GM23338 (cell line): ENCODE results near the gene RGS6. TPM values are rescaled to one million over a fixed set of nuclear protein-coding genes. Genes with fewer than 3 reads are reported as not detected.

Source experiments
- ATAC-seq: fragments of 200-7000 bp; cut with Tn5 transposase; 3 replicates; pipeline ENCODE4 v1.9.1; 2020
- DNase-seq: peaks from one replicate; pipeline ENCODE4 v3.0.0-alpha.2; 2015; ENCODE audit warnings: low spot score
- H2AFZ ChIP-seq: fragments of 200-600 bp; sonication (generic); 2 replicates; pipeline ENCODE4 v1.8.0; 2016; ENCODE audit warnings: antibody characterized with exemption, mild to moderate bottlenecking, moderate library complexity
- H3F3A ChIP-seq: fragments of 200-600 bp; sonication (generic); replicated peaks from 2 replicates; pipeline ENCODE4 v1.8.0; 2017; ENCODE audit warnings: antibody characterized with exemption, mixed run types, low read depth
- H3K27ac ChIP-seq: fragments of 200-600 bp; sonication (generic); 2 replicates; pipeline ENCODE4 v1.6.1; 2016; ENCODE audit warnings: low read depth
- H3K27me3 ChIP-seq: fragments of 200-600 bp; sonication (generic); 2 replicates; pipeline ENCODE4 v1.8.0; 2016; ENCODE audit warnings: mild to moderate bottlenecking, mixed run types, moderate library complexity; ENCODE audit not compliant: insufficient read depth
- H3K36me3 ChIP-seq: fragments of 200-600 bp; sonication (generic); 2 replicates; pipeline ENCODE4 v1.8.0; 2016; ENCODE audit warnings: mild to moderate bottlenecking; ENCODE audit not compliant: insufficient read depth
- H3K4me1 ChIP-seq: fragments of 200-600 bp; sonication (generic); 2 replicates; pipeline ENCODE4 v1.8.0; 2016; ENCODE audit warnings: mild to moderate bottlenecking, moderate library complexity; ENCODE audit not compliant: insufficient read depth
- H3K4me2 ChIP-seq: fragments of 200-600 bp; sonication (generic); 2 replicates; pipeline ENCODE4 v1.7.1; 2017; ENCODE audit warnings: mixed run types
- H3K4me3 ChIP-seq: fragments of 200-600 bp; sonication (generic); 2 replicates; pipeline ENCODE4 v1.6.1; 2016; ENCODE audit warnings: mixed run types
- H3K79me2 ChIP-seq: fragments of 200-600 bp; sonication (generic); replicated peaks from 2 replicates; pipeline ENCODE4 v1.8.0; 2017; ENCODE audit warnings: mild to moderate bottlenecking; ENCODE audit not compliant: insufficient read depth
- H3K9me2 ChIP-seq: fragments of 200-600 bp; sonication (generic); 2 replicates; pipeline ENCODE4 v1.8.0; 2017; ENCODE audit not compliant: insufficient read depth
- H4K20me1 ChIP-seq: fragments of 200-600 bp; sonication (generic); replicated peaks from 2 replicates; pipeline ENCODE4 v1.8.0; 2017; ENCODE audit warnings: mild to moderate bottlenecking; ENCODE audit not compliant: insufficient read depth
- H3K27ac Mint-ChIP-seq: 2 replicates; pipeline ENCODE4 v1.8.0; 2020; ENCODE audit warnings: inconsistent platforms, mild to moderate bottlenecking, moderate library complexity, mixed read lengths
- H3K27me3 Mint-ChIP-seq: 3 replicates; pipeline ENCODE4 v1.8.0; 2022; ENCODE audit warnings: low read depth, mild to moderate bottlenecking, moderate library complexity, mixed read lengths, inconsistent platforms; ENCODE audit not compliant: insufficient read depth, poor library complexity
- H3K36me3 Mint-ChIP-seq: 3 replicates; pipeline ENCODE4 v1.8.0; 2021; ENCODE audit warnings: low read depth, mild to moderate bottlenecking, inconsistent platforms, moderate library complexity, mixed read lengths
- H3K4me1 Mint-ChIP-seq: 3 replicates; pipeline ENCODE4 v1.8.0; 2020; ENCODE audit warnings: mild to moderate bottlenecking, inconsistent platforms, mixed read lengths
- H3K4me3 Mint-ChIP-seq: 3 replicates; pipeline ENCODE4 v1.8.0; 2021; ENCODE audit warnings: moderate library complexity, mild to moderate bottlenecking, inconsistent platforms, mixed read lengths
- H3K9me3 Mint-ChIP-seq: 3 replicates; pipeline ENCODE4 v1.8.0; 2020; ENCODE audit warnings: moderate library complexity, mild to moderate bottlenecking, inconsistent platforms, mixed read lengths
- CREB1 ChIP-seq: fragments of 250-450 bp; sonication (Bioruptor Pico); IDR thresholded peaks from 2 replicates; pipeline ENCODE4 v1.5.0; 2020; ENCODE audit warnings: low read depth, mild to moderate bottlenecking, moderate library complexity
- EZH2 ChIP-seq: fragments of 200-600 bp; sonication (generic); IDR thresholded peaks from one replicate; pipeline ENCODE4 v1.8.0; 2017; ENCODE audit warnings: antibody characterized with exemption, mild to moderate bottlenecking, low read depth; ENCODE audit not compliant: unreplicated experiment
- EZH2phosphoT487 ChIP-seq: fragments of 200-600 bp; sonication (generic); IDR thresholded peaks from one replicate; pipeline ENCODE4 v1.8.1; 2018; ENCODE audit warnings: antibody characterized with exemption; ENCODE audit not compliant: unreplicated experiment
- JUNB ChIP-seq: IDR thresholded peaks from one replicate; pipeline ENCODE4 v1.6.1; 2016; ENCODE audit warnings: antibody characterized with exemption; ENCODE audit not compliant: unreplicated experiment
- NANOG ChIP-seq: IDR thresholded peaks from 2 replicates; pipeline ENCODE4 v1.6.1; 2016; ENCODE audit warnings: antibody characterized with exemption, borderline replicate concordance
- POLR2AphosphoS5 ChIP-seq: IDR thresholded peaks from 2 replicates; pipeline ENCODE4 v1.6.1; 2016; ENCODE audit warnings: antibody characterized with exemption, low read depth
- STAT1 ChIP-seq: IDR thresholded peaks from one replicate; pipeline ENCODE4 v1.6.1; 2016; ENCODE audit warnings: antibody characterized with exemption; ENCODE audit not compliant: unreplicated experiment
- ZNF114 ChIP-seq: fragments of 250-450 bp; sonication (Bioruptor Pico); IDR thresholded peaks from 2 replicates; pipeline ENCODE4 v1.5.0; 2020; ENCODE audit warnings: mild to moderate bottlenecking, moderate library complexity
- ZNF331 ChIP-seq: fragments of 250-450 bp; sonication (Bioruptor Pico); IDR thresholded peaks from 2 replicates; pipeline ENCODE4 v1.5.0; 2020; ENCODE audit warnings: low read depth, mild to moderate bottlenecking, moderate library complexity
- polyA plus RNA-seq: library from polyadenylated mRNA; unstranded; fragments of >200 nt; fragmentation: Nextera tagmentation; extraction: Ambion mirVana; gene quantifications from 2 replicates; pipeline ENCODE4 v1.2.1, GENCODE V29; 2016
- total RNA-seq: library from RNA; depleted of rRNA; stranded (reverse); fragments of >200 nt; shearing (Covaris generic); gene quantifications from 2 replicates; pipeline ENCODE4 v1.2.3, GENCODE V29; 2014
- TF ChIP-seq, protein P1 (sequence below): fragments of 250-450 bp; sonication (Bioruptor Pico); IDR thresholded peaks from 2 replicates; pipeline ENCODE4 v1.5.0; 2020; ENCODE audit warnings: mild to moderate bottlenecking, moderate library complexity
- TF ChIP-seq, protein P2 (sequence below): IDR thresholded peaks from 2 replicates; pipeline ENCODE4 v1.6.1; 2016; ENCODE audit warnings: antibody characterized with exemption
- TF ChIP-seq, protein P3 (sequence below): IDR thresholded peaks from one replicate; pipeline ENCODE4 v1.6.1; 2018; ENCODE audit warnings: antibody characterized with exemption; ENCODE audit not compliant: unreplicated experiment
- TF ChIP-seq, protein P4 (sequence below), 2 experiments: fragments of 200-600 bp in 1 of 2; sonication (generic) in 1 of 2; conservative IDR thresholded peaks; 2 replicates each; pipeline versions ENCODE4 v1.5.1 to v1.6.1; 2016 to 2017; ENCODE audit warnings: antibody characterized with exemption in 2 of 2, low read depth in 2 of 2, mild to moderate bottlenecking in 2 of 2, moderate library complexity in 1 of 2

The RGS6 gene
- total and polyA plus RNA-seq, 2 experiments from 2014 or later: 0.66 to 0.83 TPM

DNA sequence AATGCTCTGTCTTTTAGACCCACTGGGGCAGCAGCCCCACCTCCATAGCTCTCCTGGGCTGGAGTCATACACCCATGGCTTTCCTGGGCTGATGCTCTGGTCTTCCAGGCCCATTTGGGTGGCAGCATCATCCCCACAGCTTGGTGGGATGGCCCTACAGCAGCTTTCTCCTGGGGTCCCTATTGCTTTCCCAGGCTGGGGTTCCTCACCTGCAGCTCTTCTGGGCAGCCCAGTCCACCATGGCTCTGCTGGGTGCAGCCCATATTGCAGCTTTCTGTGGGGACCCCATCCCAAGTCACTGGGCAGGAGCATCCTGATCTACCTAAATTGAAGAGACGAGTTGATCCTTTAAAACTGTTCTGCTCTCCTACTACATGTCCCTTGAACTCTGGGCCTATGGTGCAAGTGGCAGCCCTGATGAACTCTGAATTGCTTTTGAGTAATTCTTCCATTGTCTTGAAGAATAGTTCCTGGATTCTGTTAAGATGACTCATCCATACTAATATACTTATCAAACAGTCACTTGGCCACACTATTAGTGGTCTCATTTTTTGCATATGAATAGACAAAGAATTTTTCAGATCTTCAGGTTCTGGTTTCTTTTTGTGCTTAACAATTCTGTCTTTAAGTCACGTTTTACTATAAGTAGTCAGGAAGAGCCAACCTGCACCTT, 571.6 kb downstream of the RGS6 start:
- Histone ChIP-seq H3K27ac (no peak overlapping the region), H2AFZ (no peak overlapping the region), H3K36me3 (no peaks in the 10 kb centered on the region), H3K4me1 (no peaks in the 10 kb centered on the region), H3K4me2 (no peak overlapping the region), H3K79me2 (no peaks in the 10 kb centered on the region), H3F3A (no peaks in the 10 kb centered on the region), H3K27me3 (no peaks in the 10 kb centered on the region), H3K9me2 (peaks cover 9% of the 10 kb centered on the region), H3K4me3 (no peak overlapping the region), H4K20me1 (no peaks in the 10 kb centered on the region)
- no peak for TF ChIP-seq NANOG
- TF ChIP-seq, protein P1, sequence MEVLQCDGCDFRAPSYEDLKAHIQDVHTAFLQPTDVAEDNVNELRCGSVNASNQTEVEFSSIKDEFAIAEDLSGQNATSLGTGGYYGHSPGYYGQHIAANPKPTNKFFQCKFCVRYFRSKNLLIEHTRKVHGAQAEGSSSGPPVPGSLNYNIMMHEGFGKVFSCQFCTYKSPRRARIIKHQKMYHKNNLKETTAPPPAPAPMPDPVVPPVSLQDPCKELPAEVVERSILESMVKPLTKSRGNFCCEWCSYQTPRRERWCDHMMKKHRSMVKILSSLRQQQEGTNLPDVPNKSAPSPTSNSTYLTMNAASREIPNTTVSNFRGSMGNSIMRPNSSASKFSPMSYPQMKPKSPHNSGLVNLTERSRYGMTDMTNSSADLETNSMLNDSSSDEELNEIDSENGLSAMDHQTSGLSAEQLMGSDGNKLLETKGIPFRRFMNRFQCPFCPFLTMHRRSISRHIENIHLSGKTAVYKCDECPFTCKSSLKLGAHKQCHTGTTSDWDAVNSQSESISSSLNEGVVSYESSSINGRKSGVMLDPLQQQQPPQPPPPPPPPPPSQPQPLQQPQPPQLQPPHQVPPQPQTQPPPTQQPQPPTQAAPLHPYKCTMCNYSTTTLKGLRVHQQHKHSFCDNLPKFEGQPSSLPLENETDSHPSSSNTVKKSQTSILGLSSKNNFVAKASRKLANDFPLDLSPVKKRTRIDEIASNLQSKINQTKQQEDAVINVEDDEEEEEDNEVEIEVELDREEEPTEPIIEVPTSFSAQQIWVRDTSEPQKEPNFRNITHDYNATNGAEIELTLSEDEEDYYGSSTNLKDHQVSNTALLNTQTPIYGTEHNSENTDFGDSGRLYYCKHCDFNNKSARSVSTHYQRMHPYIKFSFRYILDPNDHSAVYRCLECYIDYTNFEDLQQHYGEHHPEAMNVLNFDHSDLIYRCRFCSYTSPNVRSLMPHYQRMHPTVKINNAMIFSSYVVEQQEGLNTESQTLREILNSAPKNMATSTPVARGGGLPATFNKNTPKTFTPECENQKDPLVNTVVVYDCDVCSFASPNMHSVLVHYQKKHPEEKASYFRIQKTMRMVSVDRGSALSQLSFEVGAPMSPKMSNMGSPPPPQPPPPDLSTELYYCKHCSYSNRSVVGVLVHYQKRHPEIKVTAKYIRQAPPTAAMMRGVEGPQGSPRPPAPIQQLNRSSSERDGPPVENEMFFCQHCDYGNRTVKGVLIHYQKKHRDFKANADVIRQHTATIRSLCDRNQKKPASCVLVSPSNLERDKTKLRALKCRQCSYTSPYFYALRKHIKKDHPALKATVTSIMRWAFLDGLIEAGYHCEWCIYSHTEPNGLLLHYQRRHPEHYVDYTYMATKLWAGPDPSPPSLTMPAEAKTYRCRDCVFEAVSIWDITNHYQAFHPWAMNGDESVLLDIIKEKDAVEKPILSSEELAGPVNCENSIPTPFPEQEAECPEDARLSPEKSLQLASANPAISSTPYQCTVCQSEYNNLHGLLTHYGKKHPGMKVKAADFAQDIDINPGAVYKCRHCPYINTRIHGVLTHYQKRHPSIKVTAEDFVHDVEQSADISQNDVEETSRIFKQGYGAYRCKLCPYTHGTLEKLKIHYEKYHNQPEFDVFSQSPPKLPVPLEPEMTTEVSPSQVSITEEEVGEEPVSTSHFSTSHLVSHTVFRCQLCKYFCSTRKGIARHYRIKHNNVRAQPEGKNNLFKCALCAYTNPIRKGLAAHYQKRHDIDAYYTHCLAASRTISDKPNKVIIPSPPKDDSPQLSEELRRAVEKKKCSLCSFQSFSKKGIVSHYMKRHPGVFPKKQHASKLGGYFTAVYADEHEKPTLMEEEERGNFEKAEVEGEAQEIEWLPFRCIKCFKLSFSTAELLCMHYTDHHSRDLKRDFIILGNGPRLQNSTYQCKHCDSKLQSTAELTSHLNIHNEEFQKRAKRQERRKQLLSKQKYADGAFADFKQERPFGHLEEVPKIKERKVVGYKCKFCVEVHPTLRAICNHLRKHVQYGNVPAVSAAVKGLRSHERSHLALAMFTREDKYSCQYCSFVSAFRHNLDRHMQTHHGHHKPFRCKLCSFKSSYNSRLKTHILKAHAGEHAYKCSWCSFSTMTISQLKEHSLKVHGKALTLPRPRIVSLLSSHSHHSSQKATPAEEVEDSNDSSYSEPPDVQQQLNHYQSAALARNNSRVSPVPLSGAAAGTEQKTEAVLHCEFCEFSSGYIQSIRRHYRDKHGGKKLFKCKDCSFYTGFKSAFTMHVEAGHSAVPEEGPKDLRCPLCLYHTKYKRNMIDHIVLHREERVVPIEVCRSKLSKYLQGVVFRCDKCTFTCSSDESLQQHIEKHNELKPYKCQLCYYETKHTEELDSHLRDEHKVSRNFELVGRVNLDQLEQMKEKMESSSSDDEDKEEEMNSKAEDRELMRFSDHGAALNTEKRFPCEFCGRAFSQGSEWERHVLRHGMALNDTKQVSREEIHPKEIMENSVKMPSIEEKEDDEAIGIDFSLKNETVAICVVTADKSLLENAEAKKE: no peak
- no peak for TF ChIP-seq POLR2AphosphoS5
- no peak for TF ChIP-seq ZNF114 (CRISPR knock-in tag)
- no peak for TF ChIP-seq CREB1
- TF ChIP-seq, protein P2, sequence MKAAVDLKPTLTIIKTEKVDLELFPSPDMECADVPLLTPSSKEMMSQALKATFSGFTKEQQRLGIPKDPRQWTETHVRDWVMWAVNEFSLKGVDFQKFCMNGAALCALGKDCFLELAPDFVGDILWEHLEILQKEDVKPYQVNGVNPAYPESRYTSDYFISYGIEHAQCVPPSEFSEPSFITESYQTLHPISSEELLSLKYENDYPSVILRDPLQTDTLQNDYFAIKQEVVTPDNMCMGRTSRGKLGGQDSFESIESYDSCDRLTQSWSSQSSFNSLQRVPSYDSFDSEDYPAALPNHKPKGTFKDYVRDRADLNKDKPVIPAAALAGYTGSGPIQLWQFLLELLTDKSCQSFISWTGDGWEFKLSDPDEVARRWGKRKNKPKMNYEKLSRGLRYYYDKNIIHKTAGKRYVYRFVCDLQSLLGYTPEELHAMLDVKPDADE: no peak
- TF ChIP-seq EZH2phosphoT487: no peak
- TF ChIP-seq EZH2: no peak
- no peak for TF ChIP-seq STAT1
- TF ChIP-seq, protein P3, sequence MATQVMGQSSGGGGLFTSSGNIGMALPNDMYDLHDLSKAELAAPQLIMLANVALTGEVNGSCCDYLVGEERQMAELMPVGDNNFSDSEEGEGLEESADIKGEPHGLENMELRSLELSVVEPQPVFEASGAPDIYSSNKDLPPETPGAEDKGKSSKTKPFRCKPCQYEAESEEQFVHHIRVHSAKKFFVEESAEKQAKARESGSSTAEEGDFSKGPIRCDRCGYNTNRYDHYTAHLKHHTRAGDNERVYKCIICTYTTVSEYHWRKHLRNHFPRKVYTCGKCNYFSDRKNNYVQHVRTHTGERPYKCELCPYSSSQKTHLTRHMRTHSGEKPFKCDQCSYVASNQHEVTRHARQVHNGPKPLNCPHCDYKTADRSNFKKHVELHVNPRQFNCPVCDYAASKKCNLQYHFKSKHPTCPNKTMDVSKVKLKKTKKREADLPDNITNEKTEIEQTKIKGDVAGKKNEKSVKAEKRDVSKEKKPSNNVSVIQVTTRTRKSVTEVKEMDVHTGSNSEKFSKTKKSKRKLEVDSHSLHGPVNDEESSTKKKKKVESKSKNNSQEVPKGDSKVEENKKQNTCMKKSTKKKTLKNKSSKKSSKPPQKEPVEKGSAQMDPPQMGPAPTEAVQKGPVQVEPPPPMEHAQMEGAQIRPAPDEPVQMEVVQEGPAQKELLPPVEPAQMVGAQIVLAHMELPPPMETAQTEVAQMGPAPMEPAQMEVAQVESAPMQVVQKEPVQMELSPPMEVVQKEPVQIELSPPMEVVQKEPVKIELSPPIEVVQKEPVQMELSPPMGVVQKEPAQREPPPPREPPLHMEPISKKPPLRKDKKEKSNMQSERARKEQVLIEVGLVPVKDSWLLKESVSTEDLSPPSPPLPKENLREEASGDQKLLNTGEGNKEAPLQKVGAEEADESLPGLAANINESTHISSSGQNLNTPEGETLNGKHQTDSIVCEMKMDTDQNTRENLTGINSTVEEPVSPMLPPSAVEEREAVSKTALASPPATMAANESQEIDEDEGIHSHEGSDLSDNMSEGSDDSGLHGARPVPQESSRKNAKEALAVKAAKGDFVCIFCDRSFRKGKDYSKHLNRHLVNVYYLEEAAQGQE: no peak
- TF ChIP-seq, protein P4, sequence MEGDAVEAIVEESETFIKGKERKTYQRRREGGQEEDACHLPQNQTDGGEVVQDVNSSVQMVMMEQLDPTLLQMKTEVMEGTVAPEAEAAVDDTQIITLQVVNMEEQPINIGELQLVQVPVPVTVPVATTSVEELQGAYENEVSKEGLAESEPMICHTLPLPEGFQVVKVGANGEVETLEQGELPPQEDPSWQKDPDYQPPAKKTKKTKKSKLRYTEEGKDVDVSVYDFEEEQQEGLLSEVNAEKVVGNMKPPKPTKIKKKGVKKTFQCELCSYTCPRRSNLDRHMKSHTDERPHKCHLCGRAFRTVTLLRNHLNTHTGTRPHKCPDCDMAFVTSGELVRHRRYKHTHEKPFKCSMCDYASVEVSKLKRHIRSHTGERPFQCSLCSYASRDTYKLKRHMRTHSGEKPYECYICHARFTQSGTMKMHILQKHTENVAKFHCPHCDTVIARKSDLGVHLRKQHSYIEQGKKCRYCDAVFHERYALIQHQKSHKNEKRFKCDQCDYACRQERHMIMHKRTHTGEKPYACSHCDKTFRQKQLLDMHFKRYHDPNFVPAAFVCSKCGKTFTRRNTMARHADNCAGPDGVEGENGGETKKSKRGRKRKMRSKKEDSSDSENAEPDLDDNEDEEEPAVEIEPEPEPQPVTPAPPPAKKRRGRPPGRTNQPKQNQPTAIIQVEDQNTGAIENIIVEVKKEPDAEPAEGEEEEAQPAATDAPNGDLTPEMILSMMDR (conservative IDR thresholded peaks at IDR 0.05; ENCODE audit: low read depth in 2 of 2): no peak
- TF ChIP-seq ZNF331: no peak
- TF ChIP-seq JUNB: no peak
- peaks cover 3% of the 10 kb centered on the region for H3K27me3 Mint-ChIP-seq
- H3K9me3 Mint-ChIP-seq: peaks cover 20% of the 10 kb centered on the region
- no peak for DNase-seq
- peaks cover 4% of the 10 kb centered on the region; the same call in 1 of the 3 replicates for H3K36me3 Mint-ChIP-seq
- no peak overlapping the region for H3K4me3 Mint-ChIP-seq
- no peak overlapping the region for H3K27ac Mint-ChIP-seq
- no peaks in the 10 kb centered on the region for H3K4me1 Mint-ChIP-seq
- no peak for ATAC-seq
